ENCODE results near the gene TOMM40L.

TOMM40L gene

DNA sequence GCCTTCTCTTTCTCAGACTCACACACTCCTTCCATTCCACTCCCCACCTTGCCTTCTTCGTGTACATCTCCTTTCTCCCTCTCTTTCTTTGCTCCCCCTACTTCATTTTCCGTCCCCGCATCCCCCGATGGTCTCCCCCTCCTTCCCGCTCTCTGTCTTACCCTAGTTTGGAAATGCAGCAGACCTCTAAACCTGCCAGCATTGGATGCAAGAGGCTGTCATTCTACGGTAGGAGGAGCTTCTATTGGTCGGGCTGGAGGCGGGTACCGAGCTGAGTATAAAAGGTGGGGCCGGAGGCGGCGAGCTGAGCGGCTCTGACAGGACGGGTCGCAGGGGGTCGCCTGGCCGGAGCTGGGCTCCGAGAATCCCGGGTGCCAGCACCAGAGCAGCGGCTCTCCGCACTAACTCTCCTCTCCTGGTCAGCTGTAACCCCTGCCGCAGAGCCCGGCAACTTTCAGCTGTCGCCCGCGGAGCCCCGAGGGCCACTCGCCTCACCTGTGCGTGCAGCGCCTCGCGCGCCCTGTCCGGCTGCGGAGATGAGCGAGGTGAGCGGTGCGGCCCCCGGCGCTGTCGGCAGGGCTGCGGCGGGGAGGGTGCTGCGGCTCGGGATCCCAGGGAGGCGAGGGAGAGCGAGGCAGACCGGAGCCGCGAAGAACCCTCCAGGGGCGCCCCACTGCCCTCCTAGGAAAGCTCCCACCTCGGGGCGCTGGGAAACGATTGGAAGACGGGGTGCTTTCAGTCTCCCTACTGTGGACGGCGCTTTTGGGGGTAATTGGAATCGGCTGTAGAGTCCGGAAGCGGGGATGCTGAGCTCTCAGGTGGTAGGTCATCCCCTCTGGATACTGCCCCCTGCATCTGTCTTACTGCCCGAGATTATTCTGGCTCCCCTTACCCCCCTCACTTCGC, 32.8 kb downstream of the TOMM40L start, which contains the start of gene PCP4L1:
Gene PCP4L1 (plus strand): TSS at position 307 of the 906 bp plus-strand sequence. CDS start 230 bp downstream, at position 537.
- Histone ChIP-seq H2AFZ (ENCODE audit: low read depth) (no peak within 1 kb of the TSS), H3K79me2 (ENCODE audit: insufficient read depth, low read depth) (no peaks in the 10 kb centered on the region), H3K27me3 (ENCODE audit: insufficient read depth, low read depth) (no peaks in the 10 kb centered on the region; the same call in 1 of the 2 replicates), H3K36me3 (ENCODE audit: insufficient read depth) (no peaks in the 10 kb centered on the region), H3K4me1 (ENCODE audit: low read depth, poor library complexity, severe bottlenecking) (no peaks in the 10 kb centered on the region), H3K4me3 (IDR thresholded peaks at IDR 0.05; ENCODE audit: insufficient read depth, low read depth, low read length) (no peak within 1 kb of the TSS), H3K9ac (no peak within 1 kb of the TSS), H3K4me2 (no peak within 1 kb of the TSS), H4K20me1 (ENCODE audit: insufficient read depth) (no peaks in the 10 kb centered on the region), H3K27ac (no peak within 1 kb of the TSS)
- TF ChIP-seq CTCF (conservative IDR thresholded peaks at IDR 0.05; ENCODE audit: low read depth, low read length): no peak

- no peak overlapping the region for H2AFZ ChIP-seq (ENCODE audit: low read depth)
- H3K4me2 ChIP-seq: no peak overlapping the region
- H3K4me1 ChIP-seq (ENCODE audit: low read depth, poor library complexity, severe bottlenecking): no peaks in the 10 kb centered on the region
- no peak for TF ChIP-seq CTCF (conservative IDR thresholded peaks at IDR 0.05; ENCODE audit: low read depth, low read length)
- H3K79me2 ChIP-seq (ENCODE audit: insufficient read depth, low read depth): no peaks in the 10 kb centered on the region
- no peak overlapping the region for H3K4me3 ChIP-seq (IDR thresholded peaks at IDR 0.05; ENCODE audit: insufficient read depth, low read depth, low read length)
- no peaks in the 10 kb centered on the region for H3K36me3 ChIP-seq (ENCODE audit: insufficient read depth)
- H3K27ac ChIP-seq: no peak overlapping the region
- H4K20me1 ChIP-seq (ENCODE audit: insufficient read depth): no peaks in the 10 kb centered on the region
- no peaks in the 10 kb centered on the region; the same call in 1 of the 2 replicates for H3K27me3 ChIP-seq (ENCODE audit: insufficient read depth, low read depth)
- H3K9ac ChIP-seq: no peak overlapping the region
These were observed 33.5 kb downstream of the TOMM40L start for GRCh38 chr1:161259345-161259702.

- H3K36me3 ChIP-seq (ENCODE audit: insufficient read depth): no peaks in the 10 kb centered on the region
- no peak overlapping the region for H2AFZ ChIP-seq (ENCODE audit: low read depth)
- H3K9ac ChIP-seq: no peak overlapping the region
- no peaks in the 10 kb centered on the region for H4K20me1 ChIP-seq (ENCODE audit: insufficient read depth)
- no peaks in the 10 kb centered on the region; the same call in 1 of the 2 replicates for H3K27me3 ChIP-seq (ENCODE audit: insufficient read depth, low read depth)
- no peak overlapping the region for H3K4me2 ChIP-seq
- no peaks in the 10 kb centered on the region for H3K4me1 ChIP-seq (ENCODE audit: low read depth, poor library complexity, severe bottlenecking)
- H3K4me3 ChIP-seq (IDR thresholded peaks at IDR 0.05; ENCODE audit: insufficient read depth, low read depth, low read length): no peak overlapping the region
- TF ChIP-seq CTCF (conservative IDR thresholded peaks at IDR 0.05; ENCODE audit: low read depth, low read length): no peak
- no peaks in the 10 kb centered on the region for H3K79me2 ChIP-seq (ENCODE audit: insufficient read depth, low read depth)
- no peak overlapping the region for H3K27ac ChIP-seq
These were observed 33.9 kb downstream of the TOMM40L start for GRCh38 chr1:161259765-161260164.

DNA sequence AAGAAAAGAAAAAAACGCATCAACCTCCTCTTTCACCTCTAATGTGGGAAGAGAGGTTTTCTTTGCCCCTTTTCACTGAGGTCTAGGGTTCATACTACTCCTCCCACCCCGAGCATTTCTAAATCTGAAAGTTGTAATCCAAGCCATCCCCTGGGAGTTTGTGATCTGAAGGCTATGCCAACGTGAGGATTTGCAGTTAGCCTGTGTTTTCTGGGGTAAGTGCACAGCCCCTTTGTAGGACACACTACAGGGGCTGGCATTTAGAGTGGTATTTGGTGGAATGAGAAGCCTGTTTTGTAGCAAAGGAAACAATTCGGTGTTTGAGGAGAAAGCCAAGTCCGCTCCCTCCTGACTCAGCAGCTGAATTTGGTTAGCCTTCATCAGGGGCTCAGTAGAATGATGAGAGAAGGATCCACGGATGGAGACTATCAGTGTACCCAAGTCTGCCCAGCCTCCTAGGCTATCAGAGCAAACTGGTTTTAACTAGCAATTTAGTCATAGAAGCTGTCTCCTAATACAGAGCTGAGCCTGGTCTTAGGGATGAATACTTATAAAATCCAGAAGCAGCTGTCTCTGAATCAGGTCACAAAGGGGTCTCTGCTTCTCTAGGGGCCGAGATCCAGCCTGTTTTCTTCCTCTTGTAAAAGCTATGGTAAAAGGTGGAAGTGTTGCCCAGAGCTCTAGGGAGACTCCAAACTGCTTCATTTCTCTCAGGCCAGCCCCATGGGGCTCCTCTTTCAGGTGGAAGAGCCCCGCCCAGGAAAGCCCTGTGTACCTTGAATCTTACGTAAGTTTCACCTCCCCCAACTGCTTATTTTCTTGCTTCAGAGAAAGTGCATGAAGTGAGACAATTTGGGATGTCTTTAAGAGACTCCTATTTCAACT, 34.8 kb downstream of the TOMM40L start:
- H4K20me1 ChIP-seq (ENCODE audit: insufficient read depth): no peaks in the 10 kb centered on the region
- H2AFZ ChIP-seq (ENCODE audit: low read depth): no peak overlapping the region
- no peaks in the 10 kb centered on the region for H3K79me2 ChIP-seq (ENCODE audit: insufficient read depth, low read depth)
- no peak overlapping the region for H3K4me2 ChIP-seq
- H3K9ac ChIP-seq: no peak overlapping the region
- H3K27ac ChIP-seq: no peak overlapping the region
- H3K4me1 ChIP-seq (ENCODE audit: low read depth, poor library complexity, severe bottlenecking): no peaks in the 10 kb centered on the region
- no peak overlapping the region for H3K4me3 ChIP-seq (IDR thresholded peaks at IDR 0.05; ENCODE audit: insufficient read depth, low read depth, low read length)
- no peak for TF ChIP-seq CTCF (conservative IDR thresholded peaks at IDR 0.05; ENCODE audit: low read depth, low read length)
- H3K36me3 ChIP-seq (ENCODE audit: insufficient read depth): no peaks in the 10 kb centered on the region
- H3K27me3 ChIP-seq (ENCODE audit: insufficient read depth, low read depth): no peaks in the 10 kb centered on the region; the same call in 1 of the 2 replicates

Data from KMS-11 (cell line).